Sigmoid colon (tissue), 7 donors: Measurements from ENCODE around the gene TRIL. TPM values are rescaled to one million over a fixed set of nuclear protein-coding genes. Genes with fewer than 3 reads are reported as not detected.

ENCODE experiments used
- DNase-seq: peaks from one replicate; pipeline ENCODE4 v3.0.0-alpha.2; 2019
- H3K27ac ChIP-seq, 4 donors: fragments of 200-600 bp; sonication (generic); one replicate each; pipeline ENCODE4 v1.5.1; 2016 to 2019; ENCODE audit warnings: mild to moderate bottlenecking in 1 of 4
- H3K27me3 ChIP-seq, 3 donors: fragments of 200-600 bp; sonication (generic); one replicate each; pipeline ENCODE4 v1.5.1; 2019; ENCODE audit warnings: mild to moderate bottlenecking in 1 of 3
- H3K36me3 ChIP-seq, 4 donors: fragments of 200-600 bp; sonication (generic); one replicate each; pipeline ENCODE4 v1.5.1; 2016 to 2019
- H3K4me1 ChIP-seq, 4 donors: fragments of 200-600 bp; sonication (generic); one replicate each; pipeline ENCODE4 v1.5.1; 2017 to 2019
- H3K4me3 ChIP-seq, 4 donors: fragments of 200-600 bp; sonication (generic); one replicate each; pipeline ENCODE4 v1.5.1; 2017 to 2019; ENCODE audit warnings: mild to moderate bottlenecking in 2 of 4, moderate library complexity in 1 of 4
- H3K9me3 ChIP-seq, 4 donors: fragments of 200-600 bp in 3 of 4; sonication (generic) in 3 of 4; one replicate each; pipeline versions ENCODE4 v1.5.1 to v1.6.1; 2013 to 2019
- CTCF ChIP-seq, 4 experiments: fragments of 450-650 bp in 3 of 4; fragments of 200-600 bp in 1 of 4; IDR thresholded peaks; one replicate each; pipeline ENCODE4 v1.5.1; 2016 to 2019; ENCODE audit warnings: antibody characterized with exemption in 4 of 4, mild to moderate bottlenecking in 3 of 4, moderate library complexity in 2 of 4
- EP300 ChIP-seq, 4 donors: sonication (generic); formaldehyde crosslinking; IDR thresholded peaks; one replicate each; pipeline ENCODE4 v1.6.1; 2017; ENCODE audit warnings: antibody characterized with exemption in 4 of 4
- POLR2A ChIP-seq, 2 donors: fragments of 450-650 bp; IDR thresholded peaks; one replicate each; pipeline ENCODE4 v1.6.1; 2016; ENCODE audit warnings: antibody characterized with exemption in 2 of 2, mild to moderate bottlenecking in 2 of 2, moderate library complexity in 2 of 2
- POLR2AphosphoS5 ChIP-seq, 4 donors: sonication (generic); formaldehyde crosslinking; IDR thresholded peaks; one replicate each; pipeline ENCODE4 v1.6.1; 2017; ENCODE audit warnings: antibody characterized with exemption in 4 of 4
- WGBS, 2 donors: extraction: QIAGEN DNeasy Blood & Tissue Kit; methylation state at CpG; one replicate each; pipeline ENCODE4 v1.1.7; 2013; 5-methylcytosine and 5-hydroxymethylcytosine counted together
- intact Hi-C: fragments of 100-400 bp; cut with DNase I; formaldehyde crosslinking; loops from one replicate; pipeline ENCODE4 v1.15.1; 2023
- polyA plus RNA-seq, 3 donors: library from polyadenylated mRNA; stranded (reverse); fragments of 200-250 nt; gene quantifications; one replicate each; pipeline ENCODE4 v1.2.3, GENCODE V29; 2013
- total RNA-seq, 4 donors: library from RNA; depleted of rRNA; stranded (reverse); fragments of >200 nt; gene quantifications; one replicate each; pipeline ENCODE4 v1.1.0, GENCODE V29; 2016
- donor health status: healthy with polysubstance abuse.
- donor health status: Bipolar disorder and iron deficiency.
- donor health status: healthy.

Gene TRIL
- total and polyA plus RNA-seq, 7 donors = 0.66 to 7.5 (median 2.0) TPM; not detected in 2

GRCh38 chr7:29003703-29004102, 45.6 kb upstream of the TRIL start:
- Histone ChIP-seq H3K4me3 (no peak overlapping the region), H3K4me1 (no peaks in the 10 kb centered on the region), H3K27ac (no peak overlapping the region), H3K36me3 (no peaks in the 10 kb centered on the region), H3K9me3 (no peaks in the 10 kb centered on the region), H3K27me3 (no peaks in the 10 kb centered on the region)
- DNase-seq = no peak
- TF ChIP-seq POLR2AphosphoS5 (IDR thresholded peaks at IDR 0.05) (no peak), POLR2A (IDR thresholded peaks at IDR 0.05) (no peak)
- 94 to 95% methylated on average over 5 of the region's 5 CpGs for WGBS, 2 donors
- intact Hi-C loops = no loop called here

GRCh38 chr7:29000717-29001076, 42.6 kb upstream of the TRIL start:
- TF ChIP-seq CTCF (IDR thresholded peaks at IDR 0.05) (no peak), POLR2AphosphoS5 (IDR thresholded peaks at IDR 0.05) (no peak), EP300 (IDR thresholded peaks at IDR 0.05) (no peak), POLR2A (IDR thresholded peaks at IDR 0.05) (no peak)
- no peaks in the 10 kb centered on the region for H3K9me3 ChIP-seq
- intact Hi-C loops = no loop called here
- no peaks in the 10 kb centered on the region for H3K36me3 ChIP-seq
- WGBS, 2 donors = 98 to 100% methylated on average over 2 of the region's 2 CpGs
- H3K4me1 ChIP-seq = no peaks in the 10 kb centered on the region
- H3K27me3 ChIP-seq = no peaks in the 10 kb centered on the region
- no peak overlapping the region for H3K4me3 ChIP-seq
- H3K27ac ChIP-seq = no peak overlapping the region
- DNase-seq = no peak

- intact Hi-C loops = no loop called here
- TF ChIP-seq POLR2A (IDR thresholded peaks at IDR 0.05) = no peak
- no peak for TF ChIP-seq POLR2AphosphoS5 (IDR thresholded peaks at IDR 0.05)
- no peak for TF ChIP-seq EP300 (IDR thresholded peaks at IDR 0.05)
- TF ChIP-seq CTCF (IDR thresholded peaks at IDR 0.05) = no peak
- Histone ChIP-seq H3K4me3 (no peak overlapping the region), H3K27ac (no peak overlapping the region), H3K36me3 (no peaks in the 10 kb centered on the region), H3K4me1 (no peaks in the 10 kb centered on the region), H3K9me3 (no peaks in the 10 kb centered on the region), H3K27me3 (no peaks in the 10 kb centered on the region)
- DNase-seq = no peak
- 91 to 92% methylated on average over 12 of the region's 12 CpGs for WGBS, 2 donors
Measured at GRCh38 chr7:28999895-29000716, 42.0 kb upstream of the TRIL start.

GRCh38 chr7:28999427-28999826, 41.3 kb upstream of the TRIL start:
- intact Hi-C loops = no loop called here
- whole genome bisulfite sequencing, 2 donors = 96 to 97% methylated on average over 5 of the region's 5 CpGs

GRCh38 chr7:28998105-28998504, 40.0 kb upstream of the TRIL start:
- Histone ChIP-seq H3K27ac (no peak overlapping the region), H3K4me1 (no peaks in the 10 kb centered on the region), H3K27me3 (no peaks in the 10 kb centered on the region), H3K4me3 (no peak overlapping the region), H3K9me3 (no peaks in the 10 kb centered on the region), H3K36me3 (no peaks in the 10 kb centered on the region)
- intact Hi-C loops = no loop called here
- no peak for DNase-seq
- WGBS, 2 donors = 69 to 75% methylated on average over 4 of the region's 4 CpGs
- TF ChIP-seq POLR2AphosphoS5 (IDR thresholded peaks at IDR 0.05) (peak in 2 of 4 donors; percentile 7 to 19), CTCF (IDR thresholded peaks at IDR 0.05) (no peak)

More at GRCh38 chr7:28999427-28999826, 41.3 kb upstream of the TRIL start:
- no peak overlapping the region for H3K4me3 ChIP-seq
- TF ChIP-seq POLR2AphosphoS5 (IDR thresholded peaks at IDR 0.05) (no peak), POLR2A (IDR thresholded peaks at IDR 0.05) (no peak), EP300 (IDR thresholded peaks at IDR 0.05) (no peak), CTCF (IDR thresholded peaks at IDR 0.05) (no peak)
- no peaks in the 10 kb centered on the region for H3K4me1 ChIP-seq
- DNase-seq = no peak
- no peaks in the 10 kb centered on the region for H3K9me3 ChIP-seq
- H3K27ac ChIP-seq = no peak overlapping the region
- H3K27me3 ChIP-seq = no peaks in the 10 kb centered on the region
- H3K36me3 ChIP-seq = no peaks in the 10 kb centered on the region
